Measurements from ENCODE around the gene ZNF841. TPM values are rescaled to one million over a fixed set of nuclear protein-coding genes. Genes with fewer than 3 reads are reported as not detected.
A peak's percentile ranks its signal among the peaks of the same experiment; 100 is the strongest.

ZNF841 gene
- total and polyA plus RNA-seq, 2 of the 13 experiments (the other 11 are each of a cell fraction or from before 2014, with no cell fraction given), result 6.2 to 14.2 TPM

DNA sequence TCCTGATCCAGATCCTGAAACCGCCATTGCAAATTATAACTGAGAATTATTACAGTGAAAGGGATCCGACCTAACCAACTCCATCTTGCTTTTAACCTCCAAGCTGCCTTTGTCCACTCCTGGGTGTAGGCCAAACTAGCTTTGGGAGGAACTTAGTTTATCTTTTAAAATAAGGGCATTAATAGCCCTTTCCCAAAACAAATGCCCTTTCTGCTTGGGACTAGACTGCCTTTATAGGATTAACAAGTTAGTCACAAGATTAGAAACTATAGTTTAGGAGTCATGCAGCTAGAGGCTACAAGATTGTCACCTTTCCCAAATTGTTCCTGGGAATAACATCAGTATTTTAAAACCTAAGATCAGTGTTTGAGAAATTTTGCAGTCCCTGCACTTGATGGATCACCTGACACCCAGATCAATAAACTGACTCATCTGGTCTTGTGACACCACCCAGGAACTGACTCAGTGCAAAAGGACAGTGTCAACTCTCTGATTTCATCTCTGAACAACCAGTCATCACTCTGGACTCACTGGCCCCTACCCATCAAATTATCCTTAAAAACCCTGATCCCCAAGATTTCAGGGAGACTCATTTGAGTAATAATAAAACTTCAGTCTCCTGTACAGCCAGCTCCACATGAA lies 4.1 kb upstream of the ZNF841 start (continued):
- TF ChIP-seq, protein P1, sequence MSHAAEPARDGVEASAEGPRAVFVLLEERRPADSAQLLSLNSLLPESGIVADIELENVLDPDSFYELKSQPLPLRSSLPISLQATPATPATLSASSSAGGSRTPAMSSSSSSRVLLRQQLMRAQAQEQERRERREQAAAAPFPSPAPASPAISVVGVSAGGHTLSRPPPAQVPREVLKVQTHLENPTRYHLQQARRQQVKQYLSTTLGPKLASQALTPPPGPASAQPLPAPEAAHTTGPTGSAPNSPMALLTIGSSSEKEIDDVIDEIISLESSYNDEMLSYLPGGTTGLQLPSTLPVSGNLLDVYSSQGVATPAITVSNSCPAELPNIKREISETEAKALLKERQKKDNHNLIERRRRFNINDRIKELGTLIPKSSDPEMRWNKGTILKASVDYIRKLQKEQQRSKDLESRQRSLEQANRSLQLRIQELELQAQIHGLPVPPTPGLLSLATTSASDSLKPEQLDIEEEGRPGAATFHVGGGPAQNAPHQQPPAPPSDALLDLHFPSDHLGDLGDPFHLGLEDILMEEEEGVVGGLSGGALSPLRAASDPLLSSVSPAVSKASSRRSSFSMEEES (CRISPR knock-in tag; IDR thresholded peaks at IDR 0.05), result peak; percentile 98
- TF ChIP-seq ZNF563 (CRISPR knock-in tag; IDR thresholded peaks at IDR 0.05), result no peak
- TF ChIP-seq FOXA3 (CRISPR knock-in tag; IDR thresholded peaks at IDR 0.05), result peak; percentile 44; the same call in 1 of the 2 replicates
- TF ChIP-seq BORCS8-MEF2B (CRISPR knock-in tag; IDR thresholded peaks at IDR 0.05), result no peak
- TF ChIP-seq, protein P2, sequence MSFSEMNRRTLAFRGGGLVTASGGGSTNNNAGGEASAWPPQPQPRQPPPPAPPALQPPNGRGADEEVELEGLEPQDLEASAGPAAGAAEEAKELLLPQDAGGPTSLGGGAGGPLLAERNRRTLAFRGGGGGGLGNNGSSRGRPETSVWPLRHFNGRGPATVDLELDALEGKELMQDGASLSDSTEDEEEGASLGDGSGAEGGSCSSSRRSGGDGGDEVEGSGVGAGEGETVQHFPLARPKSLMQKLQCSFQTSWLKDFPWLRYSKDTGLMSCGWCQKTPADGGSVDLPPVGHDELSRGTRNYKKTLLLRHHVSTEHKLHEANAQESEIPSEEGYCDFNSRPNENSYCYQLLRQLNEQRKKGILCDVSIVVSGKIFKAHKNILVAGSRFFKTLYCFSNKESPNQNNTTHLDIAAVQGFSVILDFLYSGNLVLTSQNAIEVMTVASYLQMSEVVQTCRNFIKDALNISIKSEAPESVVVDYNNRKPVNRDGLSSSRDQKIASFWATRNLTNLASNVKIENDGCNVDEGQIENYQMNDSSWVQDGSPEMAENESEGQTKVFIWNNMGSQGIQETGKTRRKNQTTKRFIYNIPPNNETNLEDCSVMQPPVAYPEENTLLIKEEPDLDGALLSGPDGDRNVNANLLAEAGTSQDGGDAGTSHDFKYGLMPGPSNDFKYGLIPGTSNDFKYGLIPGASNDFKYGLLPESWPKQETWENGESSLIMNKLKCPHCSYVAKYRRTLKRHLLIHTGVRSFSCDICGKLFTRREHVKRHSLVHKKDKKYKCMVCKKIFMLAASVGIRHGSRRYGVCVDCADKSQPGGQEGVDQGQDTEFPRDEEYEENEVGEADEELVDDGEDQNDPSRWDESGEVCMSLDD (CRISPR knock-in tag; IDR thresholded peaks at IDR 0.05; ENCODE audit: borderline replicate concordance), result no peak
- TF ChIP-seq FOSL1 (CRISPR knock-in tag; IDR thresholded peaks at IDR 0.05; ENCODE audit: borderline replicate concordance), result peak; percentile 95
- no peak for TF ChIP-seq ZSCAN30 (CRISPR knock-in tag; IDR thresholded peaks at IDR 0.05)
- TF ChIP-seq, protein P3, sequence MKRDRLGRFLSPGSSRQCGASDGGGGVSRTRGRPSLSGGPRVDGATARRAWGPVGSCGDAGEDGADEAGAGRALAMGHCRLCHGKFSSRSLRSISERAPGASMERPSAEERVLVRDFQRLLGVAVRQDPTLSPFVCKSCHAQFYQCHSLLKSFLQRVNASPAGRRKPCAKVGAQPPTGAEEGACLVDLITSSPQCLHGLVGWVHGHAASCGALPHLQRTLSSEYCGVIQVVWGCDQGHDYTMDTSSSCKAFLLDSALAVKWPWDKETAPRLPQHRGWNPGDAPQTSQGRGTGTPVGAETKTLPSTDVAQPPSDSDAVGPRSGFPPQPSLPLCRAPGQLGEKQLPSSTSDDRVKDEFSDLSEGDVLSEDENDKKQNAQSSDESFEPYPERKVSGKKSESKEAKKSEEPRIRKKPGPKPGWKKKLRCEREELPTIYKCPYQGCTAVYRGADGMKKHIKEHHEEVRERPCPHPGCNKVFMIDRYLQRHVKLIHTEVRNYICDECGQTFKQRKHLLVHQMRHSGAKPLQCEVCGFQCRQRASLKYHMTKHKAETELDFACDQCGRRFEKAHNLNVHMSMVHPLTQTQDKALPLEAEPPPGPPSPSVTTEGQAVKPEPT (CRISPR knock-in tag; IDR thresholded peaks at IDR 0.05; ENCODE audit: low read depth), result no peak
- TF ChIP-seq HNRNPUL1 (IDR thresholded peaks at IDR 0.05; ENCODE audit: low read depth, low read length), result no peak
- TF ChIP-seq, protein P4, sequence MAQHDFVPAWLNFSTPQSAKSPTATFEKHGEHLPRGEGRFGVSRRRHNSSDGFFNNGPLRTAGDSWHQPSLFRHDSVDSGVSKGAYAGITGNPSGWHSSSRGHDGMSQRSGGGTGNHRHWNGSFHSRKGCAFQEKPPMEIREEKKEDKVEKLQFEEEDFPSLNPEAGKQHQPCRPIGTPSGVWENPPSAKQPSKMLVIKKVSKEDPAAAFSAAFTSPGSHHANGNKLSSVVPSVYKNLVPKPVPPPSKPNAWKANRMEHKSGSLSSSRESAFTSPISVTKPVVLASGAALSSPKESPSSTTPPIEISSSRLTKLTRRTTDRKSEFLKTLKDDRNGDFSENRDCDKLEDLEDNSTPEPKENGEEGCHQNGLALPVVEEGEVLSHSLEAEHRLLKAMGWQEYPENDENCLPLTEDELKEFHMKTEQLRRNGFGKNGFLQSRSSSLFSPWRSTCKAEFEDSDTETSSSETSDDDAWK (CRISPR knock-in tag; IDR thresholded peaks at IDR 0.05), result no peak
- TF ChIP-seq, protein P5, sequence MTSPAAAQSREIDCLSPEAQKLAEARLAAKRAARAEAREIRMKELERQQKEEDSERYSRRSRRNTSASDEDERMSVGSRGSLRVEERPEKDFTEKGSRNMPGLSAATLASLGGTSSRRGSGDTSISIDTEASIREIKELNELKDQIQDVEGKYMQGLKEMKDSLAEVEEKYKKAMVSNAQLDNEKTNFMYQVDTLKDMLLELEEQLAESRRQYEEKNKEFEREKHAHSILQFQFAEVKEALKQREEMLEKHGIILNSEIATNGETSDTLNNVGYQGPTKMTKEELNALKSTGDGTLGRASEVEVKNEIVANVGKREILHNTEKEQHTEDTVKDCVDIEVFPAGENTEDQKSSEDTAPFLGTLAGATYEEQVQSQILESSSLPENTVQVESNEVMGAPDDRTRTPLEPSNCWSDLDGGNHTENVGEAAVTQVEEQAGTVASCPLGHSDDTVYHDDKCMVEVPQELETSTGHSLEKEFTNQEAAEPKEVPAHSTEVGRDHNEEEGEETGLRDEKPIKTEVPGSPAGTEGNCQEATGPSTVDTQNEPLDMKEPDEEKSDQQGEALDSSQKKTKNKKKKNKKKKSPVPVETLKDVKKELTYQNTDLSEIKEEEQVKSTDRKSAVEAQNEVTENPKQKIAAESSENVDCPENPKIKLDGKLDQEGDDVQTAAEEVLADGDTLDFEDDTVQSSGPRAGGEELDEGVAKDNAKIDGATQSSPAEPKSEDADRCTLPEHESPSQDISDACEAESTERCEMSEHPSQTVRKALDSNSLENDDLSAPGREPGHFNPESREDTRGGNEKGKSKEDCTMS (CRISPR knock-in tag; conservative IDR thresholded peaks at IDR 0.05), result no peak
- TF ChIP-seq, protein P6, sequence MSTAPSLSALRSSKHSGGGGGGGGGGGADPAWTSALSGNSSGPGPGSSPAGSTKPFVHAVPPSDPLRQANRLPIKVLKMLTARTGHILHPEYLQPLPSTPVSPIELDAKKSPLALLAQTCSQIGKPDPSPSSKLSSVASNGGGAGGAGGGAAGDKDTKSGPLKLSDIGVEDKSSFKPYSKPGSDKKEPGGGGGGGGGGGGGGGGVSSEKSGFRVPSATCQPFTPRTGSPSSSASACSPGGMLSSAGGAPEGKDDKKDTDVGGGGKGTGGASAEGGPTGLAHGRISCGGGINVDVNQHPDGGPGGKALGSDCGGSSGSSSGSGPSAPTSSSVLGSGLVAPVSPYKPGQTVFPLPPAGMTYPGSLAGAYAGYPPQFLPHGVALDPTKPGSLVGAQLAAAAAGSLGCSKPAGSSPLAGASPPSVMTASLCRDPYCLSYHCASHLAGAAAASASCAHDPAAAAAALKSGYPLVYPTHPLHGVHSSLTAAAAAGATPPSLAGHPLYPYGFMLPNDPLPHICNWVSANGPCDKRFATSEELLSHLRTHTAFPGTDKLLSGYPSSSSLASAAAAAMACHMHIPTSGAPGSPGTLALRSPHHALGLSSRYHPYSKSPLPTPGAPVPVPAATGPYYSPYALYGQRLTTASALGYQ (CRISPR knock-in tag; IDR thresholded peaks at IDR 0.05), result no peak
- TF ChIP-seq ZNF224 (CRISPR knock-in tag; IDR thresholded peaks at IDR 0.05), result no peak
- no peak for TF ChIP-seq AGO2 (optimal IDR thresholded peaks at IDR 0.05; ENCODE audit: low read depth, low read length)

Measured in HepG2 (cell line).